Liver (tissue), 3 donors: ENCODE measurements around the gene THSD4.

ENCODE experiments used
- GABPA ChIP-seq, 2 donors: IDR thresholded peaks in 1 of 2; conservative IDR thresholded peaks in 1 of 2; 2 replicates each; pipeline ENCODE4 v1.6.1; 2016; ENCODE audit warnings: antibody characterized with exemption in 2 of 2, mild to moderate bottlenecking in 1 of 2, moderate library complexity in 1 of 2
- HNF4G ChIP-seq: IDR thresholded peaks from 2 replicates; pipeline ENCODE4 v1.6.1; 2016; ENCODE audit warnings: antibody characterized with exemption
- NR2F2 ChIP-seq: IDR thresholded peaks from 2 replicates; pipeline ENCODE4 v1.6.1; 2016; ENCODE audit warnings: antibody characterized with exemption
- RAD21 ChIP-seq, 2 donors: IDR thresholded peaks; 2 replicates each; pipeline ENCODE4 v1.6.1; 2016; ENCODE audit warnings: antibody characterized with exemption in 2 of 2, mild to moderate bottlenecking in 2 of 2
- SP1 ChIP-seq: IDR thresholded peaks from 2 replicates; pipeline ENCODE4 v1.6.1; 2018; ENCODE audit warnings: antibody characterized with exemption, mild to moderate bottlenecking
- TAF1 ChIP-seq: conservative IDR thresholded peaks from 2 replicates; pipeline ENCODE4 v1.6.1; 2016; ENCODE audit warnings: antibody characterized with exemption, mild to moderate bottlenecking
- YY1 ChIP-seq: IDR thresholded peaks from 2 replicates; pipeline ENCODE4 v1.6.1; 2016; ENCODE audit warnings: antibody characterized with exemption, mild to moderate bottlenecking
- TF ChIP-seq, protein P1 (sequence below): fragments of 150-350 bp; IDR thresholded peaks from 2 replicates; pipeline ENCODE4 v1.5.1; 2017; ENCODE audit warnings: improper control_type of control experiment, low read depth, low read length; ENCODE audit not compliant: missing input control
- TF ChIP-seq, protein P2 (sequence below): IDR thresholded peaks from 2 replicates; pipeline ENCODE4 v1.6.1; 2016; ENCODE audit warnings: antibody characterized with exemption, mild to moderate bottlenecking
- TF ChIP-seq, protein P3 (sequence below): IDR thresholded peaks from 2 replicates; pipeline ENCODE4 v1.6.1; 2016; ENCODE audit warnings: antibody characterized with exemption
- TF ChIP-seq, protein P4 (sequence below): IDR thresholded peaks from 2 replicates; pipeline ENCODE4 v1.6.1; 2016; ENCODE audit warnings: antibody characterized with exemption
- donor health status: healthy.
- donor health status: healthy.

GRCh38 chr15:71109905-71110304 lies 5.4 kb upstream of the THSD4 start:
- TF ChIP-seq, protein P1, sequence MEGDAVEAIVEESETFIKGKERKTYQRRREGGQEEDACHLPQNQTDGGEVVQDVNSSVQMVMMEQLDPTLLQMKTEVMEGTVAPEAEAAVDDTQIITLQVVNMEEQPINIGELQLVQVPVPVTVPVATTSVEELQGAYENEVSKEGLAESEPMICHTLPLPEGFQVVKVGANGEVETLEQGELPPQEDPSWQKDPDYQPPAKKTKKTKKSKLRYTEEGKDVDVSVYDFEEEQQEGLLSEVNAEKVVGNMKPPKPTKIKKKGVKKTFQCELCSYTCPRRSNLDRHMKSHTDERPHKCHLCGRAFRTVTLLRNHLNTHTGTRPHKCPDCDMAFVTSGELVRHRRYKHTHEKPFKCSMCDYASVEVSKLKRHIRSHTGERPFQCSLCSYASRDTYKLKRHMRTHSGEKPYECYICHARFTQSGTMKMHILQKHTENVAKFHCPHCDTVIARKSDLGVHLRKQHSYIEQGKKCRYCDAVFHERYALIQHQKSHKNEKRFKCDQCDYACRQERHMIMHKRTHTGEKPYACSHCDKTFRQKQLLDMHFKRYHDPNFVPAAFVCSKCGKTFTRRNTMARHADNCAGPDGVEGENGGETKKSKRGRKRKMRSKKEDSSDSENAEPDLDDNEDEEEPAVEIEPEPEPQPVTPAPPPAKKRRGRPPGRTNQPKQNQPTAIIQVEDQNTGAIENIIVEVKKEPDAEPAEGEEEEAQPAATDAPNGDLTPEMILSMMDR = no peak
- TF ChIP-seq GABPA (IDR thresholded peaks at IDR 0.05 in 1 of 2, conservative IDR thresholded peaks at IDR 0.05 in 1 of 2) = no peak
- TF ChIP-seq TAF1 = no peak
- TF ChIP-seq RAD21 (IDR thresholded peaks at IDR 0.05) = no peak
- TF ChIP-seq, protein P2, sequence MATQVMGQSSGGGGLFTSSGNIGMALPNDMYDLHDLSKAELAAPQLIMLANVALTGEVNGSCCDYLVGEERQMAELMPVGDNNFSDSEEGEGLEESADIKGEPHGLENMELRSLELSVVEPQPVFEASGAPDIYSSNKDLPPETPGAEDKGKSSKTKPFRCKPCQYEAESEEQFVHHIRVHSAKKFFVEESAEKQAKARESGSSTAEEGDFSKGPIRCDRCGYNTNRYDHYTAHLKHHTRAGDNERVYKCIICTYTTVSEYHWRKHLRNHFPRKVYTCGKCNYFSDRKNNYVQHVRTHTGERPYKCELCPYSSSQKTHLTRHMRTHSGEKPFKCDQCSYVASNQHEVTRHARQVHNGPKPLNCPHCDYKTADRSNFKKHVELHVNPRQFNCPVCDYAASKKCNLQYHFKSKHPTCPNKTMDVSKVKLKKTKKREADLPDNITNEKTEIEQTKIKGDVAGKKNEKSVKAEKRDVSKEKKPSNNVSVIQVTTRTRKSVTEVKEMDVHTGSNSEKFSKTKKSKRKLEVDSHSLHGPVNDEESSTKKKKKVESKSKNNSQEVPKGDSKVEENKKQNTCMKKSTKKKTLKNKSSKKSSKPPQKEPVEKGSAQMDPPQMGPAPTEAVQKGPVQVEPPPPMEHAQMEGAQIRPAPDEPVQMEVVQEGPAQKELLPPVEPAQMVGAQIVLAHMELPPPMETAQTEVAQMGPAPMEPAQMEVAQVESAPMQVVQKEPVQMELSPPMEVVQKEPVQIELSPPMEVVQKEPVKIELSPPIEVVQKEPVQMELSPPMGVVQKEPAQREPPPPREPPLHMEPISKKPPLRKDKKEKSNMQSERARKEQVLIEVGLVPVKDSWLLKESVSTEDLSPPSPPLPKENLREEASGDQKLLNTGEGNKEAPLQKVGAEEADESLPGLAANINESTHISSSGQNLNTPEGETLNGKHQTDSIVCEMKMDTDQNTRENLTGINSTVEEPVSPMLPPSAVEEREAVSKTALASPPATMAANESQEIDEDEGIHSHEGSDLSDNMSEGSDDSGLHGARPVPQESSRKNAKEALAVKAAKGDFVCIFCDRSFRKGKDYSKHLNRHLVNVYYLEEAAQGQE = no peak
- TF ChIP-seq, protein P3, sequence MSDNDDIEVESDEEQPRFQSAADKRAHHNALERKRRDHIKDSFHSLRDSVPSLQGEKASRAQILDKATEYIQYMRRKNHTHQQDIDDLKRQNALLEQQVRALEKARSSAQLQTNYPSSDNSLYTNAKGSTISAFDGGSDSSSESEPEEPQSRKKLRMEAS = no peak
- TF ChIP-seq SP1 = no peak
- no peak for TF ChIP-seq YY1
- TF ChIP-seq HNF4G = no peak
- TF ChIP-seq, protein P4, sequence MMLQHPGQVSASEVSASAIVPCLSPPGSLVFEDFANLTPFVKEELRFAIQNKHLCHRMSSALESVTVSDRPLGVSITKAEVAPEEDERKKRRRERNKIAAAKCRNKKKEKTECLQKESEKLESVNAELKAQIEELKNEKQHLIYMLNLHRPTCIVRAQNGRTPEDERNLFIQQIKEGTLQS = no peak
- TF ChIP-seq NR2F2 = no peak
